IPS DF 4.7 (cell line): ENCODE results near the gene IFNA13.
"Not testable (repeated sequence)": the region's sequence is repeated elsewhere in the genome, so short reads cannot be mapped to it uniquely, and the experiment has no call there.

Experiments
- DNase-seq: peaks from one replicate; pipeline ENCODE4 v3.0.0-alpha.2; 2013; ENCODE audit warnings: low spot score; ENCODE audit errors: extremely low read depth

The IFNA13 gene

DNA sequence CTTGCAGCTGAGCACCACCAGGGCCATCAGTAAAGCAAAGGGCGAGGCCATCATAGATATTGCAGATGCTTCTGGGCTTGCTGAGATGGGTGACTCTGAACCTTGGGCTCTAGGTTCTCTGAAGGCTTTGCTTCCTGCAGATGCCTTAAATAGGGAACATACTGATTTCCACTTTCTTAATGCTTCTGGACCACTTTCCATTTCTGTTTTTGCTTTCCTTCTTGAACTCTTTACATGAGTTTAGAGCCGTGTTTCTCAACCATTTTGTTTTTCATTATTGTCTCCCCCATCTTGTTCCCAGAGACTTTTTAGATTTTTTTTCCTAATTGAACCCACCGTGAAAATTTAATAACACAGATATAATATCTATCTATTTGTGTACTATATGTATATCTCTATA is at the start of gene IFNA13:
Gene IFNA13 (minus strand): TSS at position 101 of the 400 bp plus-strand sequence. CDS start 47 bp downstream, at position 54.
- no peak for DNase-seq

DNA sequence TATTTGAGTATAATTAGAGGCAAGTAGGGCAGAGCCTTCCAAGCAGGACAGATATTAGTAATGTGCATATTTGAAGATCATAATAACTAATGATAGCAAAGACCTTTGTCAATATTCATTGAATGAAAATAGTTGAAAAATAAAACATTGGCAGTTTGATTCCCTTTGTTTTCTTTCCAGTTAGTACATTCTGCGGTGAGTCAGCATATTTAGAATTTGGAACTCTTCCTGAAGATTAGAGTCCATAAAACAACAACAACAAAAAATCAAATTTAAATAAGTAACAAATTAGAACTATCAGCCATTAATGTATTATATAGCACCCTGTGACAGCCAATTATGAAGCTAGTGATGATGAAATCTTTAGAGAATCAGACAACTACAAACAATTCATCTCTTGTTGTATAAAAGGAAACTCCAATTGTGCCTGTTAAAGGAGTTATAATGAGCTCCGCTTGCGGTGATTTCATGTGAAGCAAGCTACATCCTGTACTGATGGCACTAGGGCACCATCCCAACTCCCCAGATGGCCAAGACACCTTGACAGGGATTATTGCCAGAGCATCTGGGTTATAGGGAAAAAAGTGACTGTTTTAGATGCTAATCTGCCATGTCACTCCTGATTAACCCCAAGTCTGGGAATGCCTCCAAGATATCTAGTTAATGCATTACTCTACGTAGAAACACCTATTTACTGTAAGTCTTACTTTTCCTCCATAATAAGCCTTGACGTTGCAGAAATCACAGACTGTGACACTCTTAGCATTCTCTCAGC is 47.8 kb upstream of the IFNA13 start:
- no peak for DNase-seq

DNA sequence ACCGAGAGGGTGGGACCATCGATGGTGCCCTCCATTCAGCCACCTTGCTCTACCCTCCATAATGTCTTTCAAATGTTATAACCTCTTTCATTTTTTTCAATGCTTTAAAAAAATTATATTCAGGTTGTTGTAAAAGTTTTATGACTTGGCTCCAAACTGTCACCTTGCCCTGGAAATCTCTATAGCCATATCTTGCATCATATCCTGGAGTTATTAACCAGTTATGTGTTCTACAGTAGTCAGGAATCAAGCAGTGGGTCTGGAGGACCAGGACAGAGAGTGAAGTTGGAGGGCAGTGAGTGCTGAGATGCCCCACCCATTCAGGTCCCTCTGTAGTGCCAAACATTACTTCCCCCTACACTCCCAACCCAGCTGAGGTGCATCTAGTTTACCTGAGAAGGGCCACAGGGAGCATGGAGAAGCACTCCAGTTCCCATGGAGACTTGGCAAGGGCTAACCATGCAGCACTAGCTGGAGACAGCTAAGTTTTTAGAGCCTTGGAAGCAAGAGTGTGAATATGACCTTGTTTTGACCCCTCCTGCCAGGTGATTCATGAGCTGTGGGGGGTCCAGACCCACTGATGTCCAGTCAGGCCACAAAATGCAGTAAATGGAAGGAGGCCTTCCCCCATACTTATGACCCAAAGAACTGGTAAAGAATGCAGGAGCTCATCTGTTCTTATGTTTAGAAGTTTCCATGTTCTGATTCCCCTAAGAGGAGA is 46.5 kb upstream of the IFNA13 start:
- DNase-seq = no peak

DNA sequence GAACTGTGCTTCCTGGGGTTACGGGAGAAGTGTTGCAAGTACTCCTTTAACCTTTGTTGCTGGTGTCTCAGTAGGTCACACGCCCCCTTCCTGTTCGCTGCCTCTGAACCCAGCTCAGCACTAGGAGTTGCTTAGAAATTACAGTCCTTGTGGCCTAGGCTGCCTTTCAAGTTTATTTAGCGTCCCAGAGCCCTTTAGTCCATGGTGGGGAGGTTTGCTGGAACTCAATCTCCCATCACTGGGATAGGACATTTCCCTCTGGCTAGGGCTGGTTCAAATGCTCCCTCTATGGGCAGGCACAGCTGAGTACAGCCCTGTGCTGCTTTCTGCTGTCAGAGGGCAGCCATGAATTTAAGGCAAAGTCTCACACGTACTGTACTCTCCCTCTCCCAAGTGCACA is 45.8 kb upstream of the IFNA13 start:
- no peak for DNase-seq

DNA sequence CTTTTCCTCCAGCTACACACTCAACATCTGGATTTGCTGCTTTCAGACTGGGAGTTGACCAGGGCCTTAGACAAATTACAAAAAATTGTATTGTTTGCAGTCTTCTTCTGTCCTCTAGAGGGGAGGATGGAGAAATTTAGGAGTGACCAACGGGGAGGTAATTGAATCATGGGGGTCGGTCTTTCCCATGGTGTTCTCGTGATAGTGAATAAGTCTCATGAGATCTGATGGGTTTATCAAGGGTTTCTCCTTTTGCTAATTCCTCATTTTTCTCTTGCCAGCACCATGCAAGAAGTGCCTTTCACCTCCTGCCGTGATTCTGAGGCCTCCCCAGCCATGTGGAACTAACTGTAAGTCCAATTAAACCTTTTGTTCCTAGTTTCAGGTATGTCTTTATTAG is 45.3 kb upstream of the IFNA13 start:
- no peak for DNase-seq

DNA sequence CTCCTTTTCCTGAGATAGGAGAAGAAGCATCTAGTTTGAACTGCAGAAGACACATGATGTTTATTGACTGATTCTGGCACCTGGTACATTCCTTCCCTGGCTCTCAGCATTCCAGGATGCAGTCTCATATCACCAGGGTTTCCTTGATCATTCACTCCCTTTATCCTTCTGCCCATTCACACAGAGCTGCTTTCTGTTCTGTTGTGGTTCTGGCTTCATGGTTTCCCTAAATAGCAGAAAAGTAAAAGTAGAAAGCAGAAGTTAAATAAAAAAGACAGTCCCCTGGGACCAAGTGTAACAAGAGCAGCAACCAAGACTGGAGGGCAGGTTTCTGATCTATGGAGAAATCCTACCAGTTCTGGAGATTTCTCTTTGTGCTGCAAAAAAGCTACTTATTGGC is 44.2 kb upstream of the IFNA13 start:
- no peak for DNase-seq

DNA sequence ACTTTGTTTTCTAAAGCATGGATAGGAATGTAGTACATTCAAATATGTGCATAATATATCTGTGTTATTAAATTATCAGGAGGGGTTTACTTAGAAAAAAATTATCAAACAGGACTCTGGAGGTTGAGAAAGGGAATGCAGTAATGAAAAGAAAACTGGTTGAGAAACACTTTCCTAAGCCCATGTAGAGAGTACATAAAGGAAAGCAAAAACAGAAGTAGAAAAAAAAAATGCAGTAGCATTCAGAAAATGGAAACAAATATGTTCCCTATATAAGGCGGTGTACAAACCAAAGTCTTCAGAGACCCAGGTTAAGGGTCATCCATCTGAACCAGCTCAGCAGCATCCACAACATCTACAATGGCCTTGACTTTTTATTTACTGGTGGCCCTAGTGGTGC is 41.0 kb upstream of the IFNA13 start, which contains the start of gene IFNA8:
Gene IFNA8 (plus strand): TSS at position 301 of the 400 bp plus-strand sequence. CDS start 60 bp downstream, at position 361.
- DNase-seq = no peak

DNA sequence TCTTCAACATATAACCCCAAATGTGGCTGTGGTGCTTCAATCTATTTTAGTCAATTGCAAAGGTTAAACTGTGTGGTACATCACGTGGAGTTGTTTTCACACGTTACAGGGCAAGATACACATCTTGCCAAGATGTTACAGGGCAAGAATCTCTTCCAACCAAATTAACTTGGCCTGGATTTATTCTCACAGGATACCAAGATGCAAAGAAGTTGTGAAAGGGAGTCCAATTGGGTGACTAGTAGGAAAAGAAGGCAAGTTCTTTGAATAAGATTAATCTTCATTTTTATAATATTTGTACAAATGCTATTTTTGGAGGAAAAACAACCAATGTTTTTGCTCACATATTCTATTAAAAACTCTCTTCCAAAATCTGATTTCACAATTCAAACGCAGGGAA is 36.3 kb upstream of the IFNA13 start:
- DNase-seq = no peak

DNA sequence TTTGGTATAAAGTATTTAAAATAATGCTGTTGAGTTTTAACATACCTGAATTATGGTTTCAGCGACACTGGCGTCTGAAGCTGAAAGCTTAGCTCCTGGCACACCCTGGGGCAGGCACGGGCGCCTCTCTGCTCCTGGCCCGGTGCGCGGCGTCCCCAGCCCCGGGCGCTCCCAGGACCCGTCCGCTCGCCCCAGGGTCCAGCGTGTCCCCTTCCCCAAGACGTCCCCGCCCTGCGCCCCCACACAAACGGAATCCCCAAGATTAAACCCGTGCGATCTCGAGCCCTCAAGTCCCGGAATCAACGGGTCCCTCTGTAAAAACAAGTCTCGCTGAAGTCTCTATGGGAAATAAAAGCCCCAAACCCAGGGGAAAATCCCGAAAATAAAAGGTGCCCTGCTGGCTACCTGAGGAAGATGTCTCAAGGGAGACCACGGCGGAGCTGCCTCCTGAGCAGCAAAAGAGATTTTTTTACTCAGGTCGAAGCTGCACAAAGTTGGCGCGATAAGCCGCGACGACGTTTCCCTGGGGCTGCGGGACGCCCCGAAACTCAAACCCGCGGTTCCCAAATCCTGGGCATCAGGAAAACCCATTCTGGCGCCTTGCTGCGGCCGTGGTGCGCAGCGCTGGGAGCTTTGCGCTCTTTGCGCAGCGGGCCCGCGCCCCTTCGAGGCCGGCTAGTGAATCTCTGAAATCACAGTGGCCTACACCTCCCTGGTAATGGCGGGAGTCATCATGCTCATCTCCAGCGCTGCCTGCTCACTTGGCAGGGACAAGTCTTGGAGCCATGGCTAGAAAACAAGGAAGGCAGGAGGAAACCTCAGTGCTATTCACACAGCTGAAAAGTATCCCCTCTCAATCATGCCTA is 34.8 kb upstream of the IFNA13 start:
- DNase-seq = no peak

DNA sequence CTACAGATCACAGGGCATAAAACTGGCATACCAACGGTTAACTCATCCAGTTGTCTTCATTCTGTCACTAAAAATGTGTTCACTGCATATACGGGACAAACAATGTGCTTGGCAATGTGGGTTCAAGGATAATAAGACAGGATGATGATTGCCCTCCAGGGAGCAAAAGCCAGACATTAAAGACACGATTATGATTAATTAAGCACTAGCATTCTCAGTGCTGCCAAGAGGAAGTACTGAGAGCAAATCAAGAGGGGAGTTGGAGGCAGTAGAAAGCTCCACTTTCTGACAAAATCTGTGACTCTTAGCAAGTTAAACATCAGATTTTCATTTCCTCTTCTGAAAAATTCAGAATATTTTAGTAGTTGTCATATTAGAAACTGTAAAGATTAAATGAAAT is 32.1 kb upstream of the IFNA13 start:
- no peak for DNase-seq

DNA sequence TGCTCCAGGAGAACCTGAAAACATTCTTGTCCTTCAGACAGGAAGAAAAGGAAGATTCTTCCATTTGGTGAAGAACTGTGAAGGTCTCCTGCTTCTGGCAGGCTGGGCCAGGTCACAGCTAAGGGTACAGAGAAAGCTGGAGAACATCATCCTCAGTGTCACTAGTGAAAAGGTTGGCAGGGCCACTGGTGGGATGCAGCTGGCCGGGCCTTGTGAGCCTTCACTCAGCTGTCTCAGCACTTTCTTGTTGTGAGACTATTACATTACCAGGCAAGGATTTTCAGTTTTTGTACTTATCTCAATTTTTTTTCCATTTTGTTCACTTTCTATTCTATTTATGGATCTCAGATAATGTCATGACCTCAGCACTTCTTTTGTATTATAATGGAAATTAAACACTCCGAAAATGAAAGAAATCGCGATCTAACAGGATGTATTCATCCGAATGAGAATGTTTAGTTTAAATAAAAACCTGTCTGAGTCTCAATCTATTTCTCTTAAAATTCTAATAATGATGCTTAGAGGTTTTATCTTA is 31.2 kb upstream of the IFNA13 start:
- no peak for DNase-seq

DNA sequence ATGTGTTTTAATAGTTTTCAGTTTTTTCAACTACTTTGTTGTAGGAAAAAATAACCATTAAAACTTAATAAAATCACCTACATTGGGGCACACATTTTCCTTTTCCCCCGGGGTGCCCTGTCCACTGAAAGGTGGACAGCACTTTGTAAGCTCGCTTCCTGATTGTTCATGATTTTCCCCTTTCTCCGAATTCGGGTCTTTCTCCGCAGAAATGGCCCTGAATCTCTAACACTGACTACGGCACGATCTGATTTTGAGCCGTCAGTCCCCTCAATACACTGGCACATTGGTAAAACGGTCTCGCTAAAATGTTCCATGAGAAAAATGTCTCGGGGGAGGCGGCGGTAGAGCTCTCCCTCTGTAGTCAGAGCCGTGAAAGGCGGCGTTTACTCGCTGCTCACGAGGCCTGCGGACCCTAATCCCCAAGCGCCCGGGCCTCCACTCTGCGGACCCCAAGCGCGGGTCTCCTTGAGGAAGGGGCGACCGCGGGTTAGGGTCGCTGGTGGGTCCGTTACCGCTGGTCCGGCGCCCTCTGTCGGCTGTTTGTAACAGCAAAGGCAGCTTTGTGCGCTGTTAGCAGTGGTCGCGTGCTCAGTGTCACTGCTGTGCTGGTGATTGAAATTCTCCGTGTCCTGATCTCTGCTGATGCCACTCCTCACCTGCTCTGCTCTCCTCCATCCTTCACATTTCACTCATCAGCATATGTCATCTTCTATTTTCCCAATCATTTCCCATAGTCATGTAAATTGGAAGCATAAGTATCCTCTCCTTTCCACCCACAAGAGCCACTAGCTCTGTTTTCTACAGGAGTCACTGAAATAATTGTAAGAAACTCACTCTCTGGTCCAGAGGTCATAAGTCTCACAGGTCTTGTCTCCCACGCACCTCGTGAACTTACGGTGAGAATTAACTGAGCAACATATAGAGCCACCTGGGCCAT is 28.2 kb upstream of the IFNA13 start:
- no peak for DNase-seq

DNA sequence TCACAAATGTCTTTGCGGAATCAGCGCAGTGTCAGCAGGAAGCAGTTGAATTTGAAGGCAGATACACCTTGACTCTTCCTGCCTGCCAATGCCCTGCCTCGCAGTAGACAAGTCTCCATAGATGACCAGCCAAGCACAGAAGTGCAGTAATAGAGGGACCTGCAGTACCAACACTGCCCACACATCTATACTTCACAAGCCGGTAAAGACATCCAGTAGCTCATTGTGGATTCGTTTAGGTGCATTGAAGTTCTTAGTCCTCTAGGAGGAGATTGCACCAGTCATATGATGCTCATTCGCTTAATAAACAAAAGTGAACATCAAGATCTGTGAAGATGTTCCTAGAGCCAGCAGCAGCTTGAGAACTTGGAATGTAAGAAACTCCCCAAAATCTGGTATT is 24.4 kb upstream of the IFNA13 start:
- DNase-seq = no peak

DNA sequence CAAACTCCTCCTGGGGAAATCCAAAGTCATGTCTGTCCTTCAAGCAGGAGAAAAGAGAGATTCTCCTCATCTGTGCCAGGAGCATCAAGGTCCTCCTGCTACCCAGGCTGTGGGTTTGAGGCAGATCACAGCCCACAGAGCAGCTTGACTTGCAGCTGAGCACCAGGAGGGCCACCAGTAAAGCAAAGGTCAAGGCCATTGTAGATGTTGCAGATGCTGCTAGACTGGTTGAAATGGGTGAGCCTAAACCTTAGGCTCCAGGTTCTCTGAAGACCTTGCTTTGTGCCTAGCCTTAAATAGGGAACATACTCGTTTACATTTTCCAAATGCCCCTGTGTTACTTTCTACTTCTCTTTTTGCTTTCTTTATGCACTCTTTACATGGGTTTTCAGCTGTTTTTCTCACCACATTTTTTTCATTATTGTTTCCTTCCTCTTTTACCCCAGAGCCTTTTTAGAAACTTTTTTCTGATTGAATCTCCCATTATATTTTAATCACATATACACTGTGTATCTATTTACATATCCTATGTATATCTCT is 17.3 kb upstream of the IFNA13 start, which contains the start of gene IFNA2:
Gene IFNA2 (minus strand): TSS at position 268 of the 540 bp plus-strand sequence. CDS start 69 bp downstream, at position 199.
- no peak for DNase-seq

DNA sequence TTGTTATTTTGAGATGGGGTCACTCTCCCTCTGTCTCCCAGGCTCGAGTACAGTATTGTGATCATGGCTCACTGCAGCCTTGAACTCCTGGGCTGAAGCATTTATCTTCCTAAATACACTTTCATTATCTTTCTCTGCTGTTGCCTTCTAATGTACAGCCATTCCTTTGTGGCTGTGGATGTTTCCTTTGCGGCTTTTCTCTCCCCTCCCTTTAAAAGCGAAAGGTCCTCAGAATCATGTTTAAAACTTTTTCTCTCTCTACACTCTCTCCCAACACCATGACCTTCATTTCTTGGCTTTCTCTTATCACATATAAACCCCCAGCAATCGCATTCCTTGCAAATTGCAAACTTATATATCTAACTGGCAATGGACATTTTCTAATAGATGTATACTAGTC is 15.8 kb upstream of the IFNA13 start:
- no peak for DNase-seq

DNA sequence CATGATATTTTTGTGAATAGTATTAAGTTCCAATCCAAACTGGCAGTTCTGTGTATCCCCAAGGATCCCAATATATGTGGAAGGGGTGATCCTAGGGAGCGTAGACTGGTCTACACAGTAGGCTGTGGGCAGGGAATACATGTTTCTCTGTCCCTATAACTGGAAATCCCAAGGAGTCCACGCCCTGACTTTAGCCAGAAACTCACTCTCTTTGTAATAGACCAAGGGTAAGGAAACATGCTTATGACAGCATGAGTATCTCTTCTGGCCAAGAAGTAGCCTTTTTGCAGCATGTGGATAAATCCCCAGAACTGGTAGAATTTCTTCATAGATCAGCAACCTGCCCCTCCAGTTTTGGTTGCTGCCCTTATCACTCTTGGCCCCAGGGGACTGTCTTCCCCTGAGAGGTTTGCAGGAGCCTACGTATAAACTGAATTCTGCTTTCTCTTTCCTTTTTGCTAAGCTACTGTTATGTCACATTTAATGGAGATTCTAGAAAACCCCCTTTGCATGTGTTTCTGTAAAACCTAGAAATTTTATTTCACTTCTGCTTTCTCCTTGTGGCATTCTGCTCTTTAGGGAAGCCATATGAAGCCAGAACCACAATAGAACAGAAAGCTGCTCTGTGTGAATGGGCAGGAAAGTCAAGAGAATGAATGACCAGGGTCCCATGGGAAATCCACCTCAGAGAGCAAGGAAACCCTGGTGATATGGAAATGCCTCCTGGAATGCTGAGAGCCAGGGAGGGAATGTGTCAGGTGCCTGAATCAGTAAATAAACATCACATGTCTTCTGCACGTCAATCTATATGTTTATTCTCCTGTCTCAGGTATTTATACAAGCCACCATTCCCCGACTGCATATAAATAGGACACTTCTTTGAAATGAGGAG is 13.8 kb upstream of the IFNA13 start:
- DNase-seq = no peak

DNA sequence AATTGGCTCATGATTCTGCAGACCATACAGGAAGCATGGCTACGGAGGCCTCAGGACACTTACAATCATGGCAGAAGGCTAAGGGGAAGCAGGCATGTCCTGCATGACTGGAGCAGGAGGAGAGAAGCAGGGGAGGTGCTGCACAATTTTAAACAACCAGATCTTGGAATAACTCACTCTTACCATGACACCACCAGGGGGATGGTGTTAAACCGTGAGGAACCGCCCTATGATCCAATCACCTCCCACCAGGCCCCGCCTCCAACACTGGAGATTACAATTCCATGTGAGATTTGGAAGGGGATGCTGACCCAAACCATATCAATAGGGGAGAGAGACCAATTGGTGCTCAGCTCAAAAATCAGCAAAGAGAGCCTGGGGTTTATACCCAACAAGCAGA is 3.6 kb upstream of the IFNA13 start:
- DNase-seq = not testable (repeated sequence)

DNA sequence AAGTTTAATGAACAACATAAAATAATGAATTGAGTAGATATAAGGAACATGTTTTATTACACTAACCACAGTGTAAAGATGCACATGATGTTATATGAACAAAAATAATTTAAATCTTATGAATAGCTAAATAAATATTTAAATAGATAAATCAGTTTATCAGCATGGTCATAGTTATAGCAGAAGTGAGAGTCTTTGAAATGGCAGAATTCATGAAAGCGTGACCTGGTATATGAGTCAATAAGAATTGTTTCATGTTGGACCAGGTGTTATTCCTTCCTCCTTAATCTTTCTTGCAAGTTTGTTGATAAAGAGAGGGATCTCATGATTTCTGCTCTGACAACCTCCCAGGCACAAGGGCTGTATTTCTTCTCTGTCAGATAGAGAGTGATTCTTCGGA is 688 bp downstream of the IFNA13 start:
- DNase-seq = not testable (repeated sequence)

DNA sequence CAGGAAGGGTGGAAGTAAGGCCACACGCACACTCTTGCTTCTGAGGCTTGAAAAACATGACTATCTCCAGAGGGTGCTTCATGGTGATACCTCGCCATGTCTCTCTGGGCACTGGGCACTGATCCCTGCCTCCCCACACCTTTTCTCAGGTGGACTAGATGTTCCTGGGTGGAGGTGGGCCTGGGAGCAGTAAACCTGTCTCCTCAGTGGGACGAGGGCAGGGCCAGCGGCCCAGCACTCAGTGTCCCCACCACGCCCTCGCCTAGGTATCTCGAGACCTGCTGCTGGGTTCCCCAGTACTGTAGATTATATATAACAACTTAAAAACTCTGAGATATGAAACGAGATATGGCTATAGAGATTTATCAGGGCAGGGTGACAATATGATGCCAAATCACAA is 5.6 kb downstream of the IFNA13 start:
- no peak for DNase-seq
